M059J (cell line): ENCODE data around the gene CDH26. TPM values are rescaled to one million over a fixed set of nuclear protein-coding genes. Genes with fewer than 3 reads are reported as not detected.

ENCODE experiments used
- DNase-seq: peaks from one replicate; pipeline ENCODE4 v3.0.0-alpha.2; 2012; ENCODE audit warnings: low read depth
- total RNA-seq: library from RNA; depleted of rRNA; stranded (reverse); fragments of >200 nt; shearing (Covaris generic); gene quantifications from 2 replicates; pipeline ENCODE4 v1.2.3, GENCODE V29; 2014; rRNA removed

Gene CDH26
- total RNA-seq, 1 experiment from 2014 or later = 0.15 TPM

GRCh38 chr20:60063048-60063451, 104.8 kb downstream of the CDH26 start:
- DNase-seq = peak; percentile 96

DNA sequence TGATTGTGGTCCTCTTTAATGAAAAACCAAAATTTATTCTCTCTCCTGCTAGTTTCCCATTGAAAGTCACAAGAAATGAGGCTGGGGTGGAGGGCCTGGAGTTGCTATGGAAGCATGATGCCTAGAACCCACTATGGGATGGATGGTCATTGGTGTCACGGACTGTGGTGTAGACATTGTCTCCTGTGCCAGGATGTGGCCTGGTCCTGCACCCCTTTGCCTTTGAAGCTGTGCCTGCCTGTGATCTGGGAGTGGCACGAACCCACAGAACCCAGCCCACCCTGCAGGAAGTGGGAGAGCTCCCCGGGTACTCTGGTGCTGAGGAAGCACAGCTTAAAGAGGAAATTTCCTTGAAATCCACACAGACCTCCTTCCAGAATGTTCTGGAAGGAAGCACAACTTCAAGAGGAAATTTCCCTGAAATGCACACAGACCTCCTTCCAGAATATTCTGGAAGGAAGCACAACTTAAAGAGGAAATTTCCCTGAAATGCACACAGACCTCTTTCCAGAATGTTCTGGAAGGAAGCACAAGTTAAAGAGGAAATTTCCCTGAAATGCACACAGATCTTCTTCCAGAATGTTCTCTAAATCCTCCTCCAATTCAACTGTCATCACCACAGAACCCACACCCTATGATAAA, 105.6 kb downstream of the CDH26 start:
- DNase-seq = no peak

Other genes with a start within 250 kb of the CDH26 start
- gene SYCP2, start 24.8 kb upstream of the CDH26 start, total RNA-seq = 0.79 and 1.2 TPM in 2 replicates
- 7.6 and 8.7 TPM in 2 replicates for gene PPP1R3D, start 18.1 kb upstream of the CDH26 start, total RNA-seq
- 6.3 and 7.3 TPM in 2 replicates for gene FAM217B, start 18.0 kb upstream of the CDH26 start, total RNA-seq